ENCODE data around the gene NUDT21.

The NUDT21 gene

GRCh38 chr16:56462064-56462796 is 11.1 kb upstream of the NUDT21 start:
- FAIRE-seq = no peak
- no peak for DNase-seq (ENCODE audit: low spot score)

DNA sequence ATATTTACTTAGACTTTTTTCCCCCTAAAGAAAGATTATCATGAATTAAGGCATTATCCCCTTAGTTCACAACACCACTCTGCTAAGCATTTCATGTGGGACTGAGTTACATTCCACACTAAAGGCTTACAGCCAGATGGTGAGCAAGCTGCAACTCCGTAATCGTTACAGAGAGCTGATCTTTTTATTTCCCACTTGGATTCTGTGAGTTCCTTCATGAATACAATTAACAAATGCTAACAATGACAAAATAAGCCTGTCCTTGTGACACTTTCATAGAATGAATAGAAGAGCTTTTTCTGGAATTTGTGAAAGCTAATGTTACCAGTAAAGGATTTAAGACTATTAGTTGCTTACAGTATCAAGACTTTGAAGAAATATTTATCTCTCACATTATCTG is 9.0 kb upstream of the NUDT21 start:
- FAIRE-seq = no peak
- DNase-seq (ENCODE audit: low spot score) = no peak

- DNase-seq (ENCODE audit: low spot score) = no peak
- FAIRE-seq = no peak
These were observed 6.9 kb upstream of the NUDT21 start for GRCh38 chr16:56457927-56458470.

DNA sequence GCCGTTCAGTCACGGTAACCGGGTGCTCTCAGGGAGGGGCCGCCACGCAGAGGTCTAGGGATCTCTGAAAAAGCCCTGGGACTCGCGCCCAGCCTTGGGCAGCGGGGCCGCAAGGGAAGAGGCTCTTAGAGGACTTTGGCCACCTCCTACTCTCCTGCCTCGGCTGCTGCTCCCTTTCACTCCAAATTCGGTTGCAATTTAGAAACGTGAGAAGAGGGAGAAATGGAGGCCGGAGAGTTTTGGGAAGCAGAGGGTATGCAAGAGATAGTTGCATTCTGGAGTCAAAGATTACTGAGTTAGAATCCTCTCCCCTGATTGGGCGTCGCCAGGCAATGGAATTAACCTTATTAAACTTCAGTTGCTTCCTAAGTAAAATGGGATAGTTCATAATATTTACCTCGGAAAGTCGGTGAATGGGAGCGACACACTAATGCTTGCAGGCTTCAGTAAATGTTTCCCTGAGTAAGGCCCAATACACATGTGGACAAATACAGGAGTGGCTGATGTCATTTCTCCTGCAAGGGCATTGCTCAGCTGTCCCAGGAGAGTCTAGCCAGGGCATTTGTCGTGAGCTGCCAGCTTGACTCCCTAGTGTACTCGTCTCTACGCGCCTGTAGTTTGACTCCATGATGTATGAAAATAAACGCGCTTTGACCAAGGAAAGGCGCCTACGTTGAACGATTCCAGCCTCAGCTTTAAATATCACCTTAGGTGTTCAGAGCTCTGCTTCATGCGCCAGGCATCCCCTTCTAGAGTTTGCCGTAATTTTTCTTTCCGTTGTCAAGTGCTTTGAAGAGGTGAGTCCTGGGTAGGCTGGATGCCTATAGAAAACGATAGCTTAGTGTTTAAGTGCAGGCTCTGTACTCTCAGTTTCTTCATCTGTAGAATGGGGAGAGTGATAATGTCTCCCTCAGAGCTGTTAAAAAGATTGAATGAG is 889 bp upstream of the NUDT21 start:
- peak; percentile 7 for DNase-seq (ENCODE audit: low spot score)
- no peak for FAIRE-seq

DNA sequence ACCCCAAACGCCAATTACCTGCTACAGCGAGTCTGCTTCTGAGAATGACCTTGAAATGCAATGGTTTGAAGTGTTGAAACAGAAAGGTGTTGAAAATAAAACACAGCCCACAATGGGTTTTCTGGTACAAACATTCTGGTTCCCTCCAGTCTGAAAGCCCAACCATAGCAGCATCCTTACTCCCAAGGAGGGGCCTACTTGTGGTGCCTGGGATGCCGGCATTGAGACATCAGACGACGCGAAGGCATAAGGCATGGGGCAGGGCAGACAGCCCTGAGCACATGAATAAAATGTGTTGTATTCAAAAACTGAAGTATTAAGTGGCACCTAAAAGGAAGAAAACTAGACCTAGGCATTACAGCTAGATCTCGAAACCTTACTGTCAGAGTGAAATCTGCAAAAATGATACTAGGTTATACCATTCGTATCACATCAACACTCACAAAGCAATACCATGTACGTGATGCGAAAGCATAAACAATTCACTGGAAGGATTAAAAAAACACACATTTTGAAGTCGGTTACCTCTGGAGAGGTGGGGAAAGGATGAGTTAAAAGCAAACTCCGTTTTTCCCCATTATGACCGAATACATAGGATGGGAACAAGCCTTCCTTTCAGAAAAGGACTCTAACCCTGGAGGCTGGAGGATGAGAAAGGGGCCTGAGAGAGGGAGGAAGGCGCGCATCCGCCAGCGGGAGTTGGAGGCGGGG is 702 bp downstream of the NUDT21 start:
- no peak for FAIRE-seq

DNA sequence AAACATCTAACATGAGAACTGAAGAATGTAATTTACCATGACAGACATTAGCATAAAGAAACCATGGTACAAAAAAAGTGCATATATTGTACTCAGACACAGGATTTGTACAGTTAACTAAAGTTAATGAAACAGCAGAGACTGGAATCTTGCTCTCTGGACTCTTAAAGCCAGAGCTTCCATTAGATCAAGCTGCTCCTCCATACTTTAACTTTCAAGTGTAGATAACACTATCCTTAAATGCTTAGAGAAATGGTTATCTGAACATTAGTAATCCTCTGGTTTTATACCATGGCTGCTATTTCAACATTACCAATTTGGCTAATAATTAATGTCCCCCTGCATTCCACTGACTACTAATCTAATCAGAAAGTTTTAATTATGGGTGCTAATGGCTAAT is 3.1 kb downstream of the NUDT21 start:
- no peak for DNase-seq (ENCODE audit: low spot score)
- no peak for FAIRE-seq

More for the DNA sequence above, 702 bp downstream of the NUDT21 start:
- peak; percentile 8 for DNase-seq (ENCODE audit: low spot score)

- FAIRE-seq (no peak), DNase-seq (ENCODE audit: low spot score) (no peak)
These were observed 3.8 kb downstream of the NUDT21 start for GRCh38 chr16:56447286-56447685.

GRCh38 chr16:56438038-56438437 is 13.1 kb downstream of the NUDT21 start:
- FAIRE-seq = no peak
- DNase-seq (ENCODE audit: low spot score) = no peak

DNA sequence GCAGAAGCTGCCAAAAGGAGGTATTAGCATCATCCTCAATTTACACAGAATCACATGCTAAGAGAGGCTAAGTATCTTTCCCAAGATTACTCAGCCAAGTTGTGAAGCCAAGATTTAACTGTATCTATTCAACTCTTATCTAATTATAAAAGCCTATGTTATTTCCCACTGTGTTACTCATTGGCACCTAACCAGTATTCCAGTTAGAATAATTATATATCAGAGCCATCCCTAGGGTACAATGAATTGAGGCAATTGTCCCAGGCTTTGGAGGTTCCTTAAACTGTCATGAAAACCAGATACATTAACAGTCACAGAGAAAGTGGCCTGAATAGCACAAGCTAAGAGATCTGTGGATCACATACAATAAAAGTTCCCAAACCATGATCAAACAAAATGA is 14.9 kb downstream of the NUDT21 start:
- FAIRE-seq (no peak), DNase-seq (ENCODE audit: low spot score) (no peak)

DNA sequence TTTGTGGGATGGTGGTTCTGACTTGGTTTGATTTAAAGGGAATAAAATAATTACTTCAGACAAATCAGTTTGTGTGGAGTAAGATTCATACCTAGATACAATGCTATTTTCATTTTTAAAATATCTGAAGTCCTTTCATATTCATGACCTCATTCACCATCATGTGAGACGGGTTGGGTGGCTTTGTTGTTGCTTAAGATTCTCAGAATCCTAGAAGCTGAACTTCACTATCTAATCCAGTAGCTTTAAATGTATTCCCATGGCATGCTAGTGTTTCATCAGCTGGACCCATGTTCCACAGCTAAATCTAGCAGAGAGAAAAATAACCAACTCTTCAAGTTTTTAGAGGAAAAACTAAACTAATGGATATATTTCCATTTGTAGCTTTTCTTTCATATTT is 23.0 kb downstream of the NUDT21 start:
- DNase-seq (ENCODE audit: low spot score) (no peak), FAIRE-seq (no peak)

DNA sequence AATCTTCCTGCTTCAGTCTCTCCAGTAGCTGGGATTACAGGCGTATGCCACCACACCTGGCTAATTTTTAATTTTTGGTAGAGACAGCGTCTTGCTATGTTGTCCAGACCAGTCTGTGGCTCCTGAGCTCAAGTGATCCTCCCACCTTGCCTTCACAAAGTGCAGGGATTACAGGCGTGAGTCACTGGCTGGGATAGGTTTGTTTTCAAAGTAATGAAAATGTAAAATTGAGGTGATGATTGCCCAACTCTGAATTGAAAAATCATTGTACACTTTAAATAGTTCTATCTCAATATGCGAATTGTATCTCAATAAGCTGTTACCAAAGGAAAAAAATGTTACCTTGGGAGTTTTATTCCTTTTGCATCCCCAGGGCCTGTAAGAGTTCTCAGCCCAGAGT is 24.5 kb downstream of the NUDT21 start:
- FAIRE-seq (no peak), DNase-seq (ENCODE audit: low spot score) (no peak)

- FAIRE-seq = peak; percentile 56
These were observed 25.7 kb downstream of the NUDT21 start, which contains the start of gene AMFR for GRCh38 chr16:56425439-56425832. Gene AMFR (minus strand): TSS chr16:56425545. CDS start chr16:56425327, 218 bp downstream.

DNA sequence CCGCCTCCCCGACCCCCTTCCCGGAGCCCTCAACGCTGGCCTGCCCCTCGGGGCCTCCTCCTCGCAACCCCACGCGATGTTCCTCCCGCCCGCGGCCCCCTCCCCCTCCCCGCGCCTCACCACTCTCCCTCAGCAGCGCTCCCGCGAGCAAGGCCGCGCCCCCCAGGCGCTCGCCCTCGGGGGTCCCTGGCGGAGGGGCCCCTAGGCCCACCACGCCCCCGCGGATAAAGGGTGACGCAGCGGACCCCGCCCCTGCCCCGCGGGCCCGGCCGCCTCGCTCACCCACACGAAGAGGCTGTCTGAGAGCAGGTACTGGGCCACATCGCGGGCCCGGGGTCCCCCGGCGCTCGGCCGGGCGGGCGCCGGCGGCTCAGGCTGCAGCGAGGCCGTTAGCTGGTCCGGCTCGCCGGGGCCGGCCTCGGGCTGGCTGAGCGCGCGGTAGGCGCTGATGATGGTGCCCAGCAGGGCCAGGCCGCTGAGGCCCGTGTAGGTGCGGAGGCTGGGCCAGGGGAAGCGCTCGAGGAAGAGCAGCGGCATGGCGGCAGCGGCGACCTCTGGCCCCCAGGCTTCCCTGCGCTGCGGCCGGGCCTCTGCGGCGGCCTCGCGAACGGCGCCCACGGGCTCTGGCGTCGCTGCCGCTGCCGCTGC is 26.2 kb downstream of the NUDT21 start:
- FAIRE-seq (no peak), DNase-seq (ENCODE audit: low spot score) (no peak)

More at GRCh38 chr16:56425439-56425832, 25.7 kb downstream of the NUDT21 start, which contains the start of gene AMFR:
- peak; percentile 95 for DNase-seq (ENCODE audit: low spot score)

DNA sequence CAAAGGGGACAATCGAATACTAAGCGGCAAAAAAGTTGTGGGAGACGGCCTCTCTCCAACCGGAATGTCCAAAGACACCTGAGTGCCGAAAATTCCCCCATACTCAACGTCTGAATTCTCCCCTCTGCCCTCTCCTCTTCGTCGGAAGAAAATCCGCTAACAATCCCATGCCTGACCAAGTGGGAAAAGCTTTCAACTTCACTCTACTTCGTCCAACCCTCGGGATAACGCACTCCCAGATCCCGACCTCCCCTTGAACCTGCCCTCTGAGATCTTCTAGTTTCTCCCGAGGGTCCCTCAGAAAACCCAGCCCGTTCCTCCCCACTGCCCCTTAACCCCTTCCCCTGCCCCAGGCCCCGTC is 26.7 kb downstream of the NUDT21 start:
- FAIRE-seq = no peak

DNA sequence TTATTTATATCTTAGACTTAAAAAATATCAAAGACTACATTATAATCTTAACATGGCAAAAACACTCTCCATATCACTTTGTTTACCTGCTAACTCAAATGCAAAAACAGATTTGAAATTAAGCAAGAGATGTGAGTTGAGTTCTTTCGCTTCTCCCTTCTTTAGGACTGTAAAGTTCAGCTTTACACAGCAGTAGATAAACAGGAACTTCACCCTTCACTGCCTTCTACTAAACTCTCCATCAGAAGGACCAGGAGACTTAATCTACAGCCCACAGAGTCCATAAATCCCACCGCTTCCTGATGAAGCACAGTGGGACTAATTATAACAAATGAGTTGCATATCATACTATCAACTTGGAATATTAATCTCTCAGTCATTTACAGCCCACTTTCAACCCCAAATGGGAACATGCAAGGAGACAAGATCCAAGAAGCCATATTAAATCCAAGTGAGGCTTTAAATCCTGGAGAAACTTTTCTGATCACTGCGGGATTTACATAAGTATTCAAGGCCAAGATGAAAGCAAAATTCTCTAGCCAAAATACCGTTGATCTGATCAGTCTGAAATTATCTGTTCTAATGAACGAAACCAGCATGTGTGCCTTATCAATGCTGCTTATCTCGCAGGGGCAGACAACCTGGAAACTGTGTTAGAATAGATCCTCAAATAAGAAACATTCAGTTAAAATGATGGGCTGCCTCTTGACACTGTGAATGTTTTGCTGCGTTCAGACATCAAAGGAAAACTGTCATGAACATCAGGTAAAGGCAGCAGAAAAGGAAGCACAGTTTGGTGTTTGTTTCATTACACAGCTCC is 27.3 kb downstream of the NUDT21 start:
- FAIRE-seq (no peak), DNase-seq (ENCODE audit: low spot score) (no peak)

More for the DNA sequence above, 26.7 kb downstream of the NUDT21 start:
- DNase-seq (ENCODE audit: low spot score) = peak; percentile 4

GRCh38 chr16:56422896-56423441 is 28.2 kb downstream of the NUDT21 start:
- FAIRE-seq = no peak
- no peak for DNase-seq (ENCODE audit: low spot score)

DNA sequence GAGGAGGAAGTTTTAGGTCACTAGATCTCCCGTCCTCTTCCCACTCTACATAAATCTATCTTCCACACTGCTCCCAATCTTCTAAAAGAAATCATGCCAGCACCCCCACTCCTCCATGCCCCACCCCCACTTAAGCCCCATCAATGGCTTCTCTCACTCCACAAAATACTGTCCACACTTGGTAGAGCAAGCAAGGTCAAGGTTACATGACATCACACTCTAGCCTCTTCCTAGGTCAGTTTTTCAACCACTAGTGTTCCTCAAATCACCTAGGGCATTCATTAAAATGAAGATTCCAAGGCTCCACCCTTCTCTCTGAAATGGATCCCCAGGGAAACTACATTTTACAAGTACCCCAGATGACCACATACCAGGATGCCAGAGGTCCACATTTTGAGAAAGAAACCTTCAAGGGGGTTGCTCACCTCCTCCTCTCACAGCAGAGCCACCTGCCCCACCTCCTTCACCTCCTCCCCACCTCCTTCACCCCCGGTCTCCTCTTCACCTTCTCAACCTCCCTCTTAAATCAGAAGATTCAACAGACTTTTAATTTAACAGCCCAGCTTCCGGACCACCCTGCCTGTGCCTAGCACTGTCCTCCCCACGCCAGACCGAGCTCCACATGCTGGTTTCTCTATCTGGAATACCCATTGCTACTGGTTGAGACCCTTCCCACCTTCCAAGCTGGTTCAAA is 29.0 kb downstream of the NUDT21 start:
- FAIRE-seq (no peak), DNase-seq (ENCODE audit: low spot score) (no peak)

GRCh38 chr16:56421313-56421712 is 29.8 kb downstream of the NUDT21 start:
- DNase-seq (ENCODE audit: low spot score) = no peak
- FAIRE-seq = no peak

DNA sequence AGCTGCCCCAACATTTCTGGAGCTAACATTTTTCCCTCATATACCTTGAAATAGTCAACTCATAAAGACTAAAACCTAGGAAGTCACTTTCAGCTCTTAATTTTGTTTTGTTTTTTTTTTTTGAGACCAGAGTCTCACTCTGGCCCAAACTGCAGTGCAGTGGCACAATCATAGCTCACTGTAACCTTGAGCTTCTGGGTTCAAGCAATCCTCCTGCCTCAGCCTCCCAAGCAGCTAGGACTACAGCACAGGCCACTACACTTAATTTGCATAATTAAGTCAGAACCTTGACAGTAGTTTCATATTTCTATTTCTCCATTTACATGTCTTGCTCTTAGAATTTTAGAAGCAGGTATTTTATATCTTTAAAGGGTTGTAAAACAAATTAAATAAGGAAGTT is 30.5 kb downstream of the NUDT21 start:
- FAIRE-seq = no peak
- no peak for DNase-seq (ENCODE audit: low spot score)

Data from urothelium cell line (cell line).